H1 (cell line): ENCODE results near the gene FAM241A.

Source experiments
- CEBPB ChIP-seq: IDR thresholded peaks from 2 replicates; pipeline ENCODE4 v1.6.1; 2012; ENCODE audit warnings: low read depth, low read length
- CREB1 ChIP-seq: IDR thresholded peaks from 2 replicates; pipeline ENCODE4 v1.6.1; 2012; ENCODE audit warnings: inconsistent platforms
- CTCF ChIP-seq, 3 experiments: IDR thresholded peaks; 1 replicate in 2 of 3; 2 replicates in 1 of 3; pipeline versions ENCODE4 v1.5.1 to v1.6.1; 2011; ENCODE audit warnings: low read length in 3 of 3, mild to moderate bottlenecking in 3 of 3, inconsistent platforms in 2 of 3, low read depth in 1 of 3, moderate library complexity in 1 of 3; ENCODE audit not compliant: insufficient read depth in 1 of 3; ENCODE audit errors: control extremely low read depth in 1 of 3
- EGR1 ChIP-seq: IDR thresholded peaks from 2 replicates; pipeline ENCODE4 v1.6.1; 2011; ENCODE audit warnings: low read depth, low read length, borderline replicate concordance
- EZH2 ChIP-seq: fragments of 200-600 bp; sonication (generic); IDR thresholded peaks from 2 replicates; pipeline ENCODE4 v1.7.1; 2012; ENCODE audit warnings: low read depth, mild to moderate bottlenecking, moderate library complexity, low read length, inconsistent platforms; ENCODE audit not compliant: severe bottlenecking
- POLR2AphosphoS5 ChIP-seq: IDR thresholded peaks from 2 replicates; pipeline ENCODE4 v1.6.1; 2011; ENCODE audit warnings: low read depth, low read length
- RAD21 ChIP-seq, 2 experiments: IDR thresholded peaks in 1 of 2; conservative IDR thresholded peaks in 1 of 2; 2 replicates each; pipeline ENCODE4 v1.6.1; 2011; ENCODE audit warnings: low read depth in 2 of 2, low read length in 2 of 2, improper control_type of control experiment in 1 of 2, inconsistent platforms in 1 of 2, mild to moderate bottlenecking in 1 of 2, moderate library complexity in 1 of 2
- USF2 ChIP-seq: IDR thresholded peaks from 2 replicates; pipeline ENCODE4 v1.6.1; 2011; ENCODE audit warnings: low read length, improper control_type of control experiment

GRCh38 chr4:112142182-112142581, 3.1 kb upstream of the FAM241A start:
- TF ChIP-seq CTCF (IDR thresholded peaks at IDR 0.05; ENCODE audit: control extremely low read depth in 1 of 3, insufficient read depth in 1 of 3, low read depth in 1 of 3, low read length in 3 of 3) (no peak), USF2 (no peak), RAD21 (IDR thresholded peaks at IDR 0.05 in 1 of 2, conservative IDR thresholded peaks at IDR 0.05 in 1 of 2; ENCODE audit: low read depth in 2 of 2, low read length in 2 of 2) (no peak), POLR2AphosphoS5 (no peak), EGR1 (no peak), CEBPB (no peak), EZH2 (no peak), CREB1 (no peak)
